Fibroblast of skin of left biceps (primary cell): ENCODE results near the gene PSMC5.

Source experiments
- DNase-seq, 2 experiments: peaks; one replicate each; pipeline ENCODE4 v3.0.0-alpha.2; 2013; ENCODE audit warnings: low read depth in 2 of 2

Gene PSMC5

DNA sequence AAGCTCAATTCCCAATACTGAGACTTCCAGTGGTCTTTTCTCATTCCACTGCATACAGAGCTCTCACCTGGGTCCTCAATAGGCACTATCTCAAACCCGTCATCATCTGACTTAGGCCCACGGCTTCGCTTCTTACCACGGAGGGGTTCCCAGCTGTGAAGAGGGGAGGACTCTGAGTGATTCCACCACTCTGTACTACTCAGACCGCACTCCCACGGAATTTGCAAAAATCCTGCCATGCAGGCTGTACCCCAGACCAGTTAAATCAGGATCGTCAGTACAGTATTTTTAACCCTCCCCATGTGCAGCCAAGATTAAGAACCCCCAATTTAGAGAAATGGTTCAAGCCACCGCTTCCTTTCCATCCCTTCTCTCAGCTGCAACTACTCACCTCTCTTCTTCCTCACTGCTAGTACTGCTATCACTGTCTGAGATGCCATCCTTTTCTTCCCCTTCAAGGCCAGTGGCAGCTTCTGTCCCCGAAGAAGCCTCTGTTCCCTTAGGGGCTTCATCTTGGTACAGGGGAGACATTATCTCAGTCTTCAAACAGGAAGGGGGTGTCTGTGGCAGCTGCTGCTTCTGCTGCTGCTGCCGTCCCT lies 6.2 kb upstream of the PSMC5 start:
- no peak for DNase-seq

- DNase-seq = no peak
Observed at GRCh38 chr17:63821804-63822203, 5.4 kb upstream of the PSMC5 start.

DNA sequence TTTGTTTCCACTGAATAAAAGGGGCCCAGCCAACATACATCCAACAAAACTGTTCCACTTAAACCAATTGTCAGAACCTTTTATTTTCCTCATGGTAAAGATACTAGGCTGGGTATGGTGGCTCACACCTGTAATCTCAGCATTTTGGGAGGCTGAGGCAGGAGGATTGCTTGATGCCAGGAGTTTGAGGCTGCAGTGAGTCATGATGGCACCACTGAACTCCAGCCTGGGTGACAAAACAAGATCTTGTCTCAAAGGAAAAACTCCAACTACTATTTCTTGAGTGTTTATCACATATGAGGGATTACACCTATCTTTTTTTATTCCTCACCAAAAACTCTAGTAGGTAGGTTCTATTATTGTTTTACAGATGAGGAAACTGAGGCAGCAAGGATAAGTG lies 4.7 kb upstream of the PSMC5 start:
- no peak for DNase-seq

GRCh38 chr17:63823659-63824331 lies 3.4 kb upstream of the PSMC5 start:
- DNase-seq = no peak

DNA sequence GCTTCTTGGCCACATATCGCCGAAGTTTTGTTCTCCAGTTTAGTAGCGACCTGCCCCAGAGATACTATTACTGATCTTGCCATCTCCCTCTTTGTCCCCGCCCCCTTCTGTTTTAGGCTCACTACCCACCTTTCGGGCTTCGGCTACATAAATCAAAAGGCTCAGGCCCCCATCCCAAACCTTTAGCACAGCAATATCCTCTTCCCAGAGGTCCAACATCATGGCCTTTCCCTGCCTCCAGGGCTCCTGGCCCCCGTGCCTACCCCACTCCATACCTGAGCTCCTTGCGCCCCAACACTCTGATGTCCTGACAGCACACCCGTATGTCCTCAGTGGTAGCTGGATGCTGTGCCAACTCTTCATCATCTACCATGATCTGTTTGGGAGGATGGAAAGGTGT lies 2.9 kb upstream of the PSMC5 start:
- no peak for DNase-seq

DNA sequence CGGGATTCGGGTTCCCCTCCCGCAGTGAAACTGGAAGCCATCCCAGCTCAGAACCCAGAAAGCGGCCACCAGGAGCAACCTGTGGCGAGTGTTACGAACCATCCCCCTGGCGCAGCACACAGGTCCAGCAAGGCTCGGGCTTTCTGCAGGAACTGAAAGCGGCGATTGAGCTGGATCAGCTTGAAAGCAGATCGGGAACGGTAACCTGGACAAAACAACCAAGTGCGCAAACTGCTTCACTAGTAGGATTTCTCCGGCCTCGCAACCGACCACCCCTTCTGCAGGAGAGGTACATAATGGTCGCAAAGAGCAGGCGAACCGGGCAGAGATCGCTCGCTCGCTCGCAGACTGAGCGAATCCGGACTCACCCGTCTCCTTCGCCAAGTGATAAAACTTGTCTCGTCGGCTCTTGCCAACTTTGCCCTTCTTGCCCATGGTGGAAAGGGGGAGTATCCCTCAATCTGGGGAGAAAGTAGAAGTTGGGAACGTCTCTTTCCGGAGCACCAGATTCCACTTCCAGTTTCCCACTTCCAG lies 696 bp upstream of the PSMC5 start:
- no peak for DNase-seq

- no peak for DNase-seq
Observed at GRCh38 chr17:63827801-63828221, 580 bp downstream of the PSMC5 start.

DNA sequence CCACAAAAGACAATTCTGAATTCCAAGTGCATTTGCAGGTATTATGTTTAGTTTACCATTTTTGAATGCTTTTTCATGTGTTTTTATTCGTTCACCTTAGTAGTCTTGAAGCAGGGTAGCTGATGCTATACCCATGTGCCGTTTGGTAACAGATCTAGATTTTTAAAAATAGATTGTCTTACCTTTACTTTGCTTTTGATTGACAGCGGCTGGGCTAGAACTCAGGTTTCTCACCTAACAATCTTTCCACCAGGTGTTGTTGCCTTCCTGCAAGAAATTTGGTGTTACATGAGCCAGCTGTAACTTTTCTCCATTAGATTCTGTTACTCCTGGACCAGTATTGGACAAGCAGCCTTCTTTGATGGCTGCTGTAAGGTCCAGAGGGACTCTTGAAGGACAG lies 1.7 kb downstream of the PSMC5 start:
- no peak for DNase-seq

DNA sequence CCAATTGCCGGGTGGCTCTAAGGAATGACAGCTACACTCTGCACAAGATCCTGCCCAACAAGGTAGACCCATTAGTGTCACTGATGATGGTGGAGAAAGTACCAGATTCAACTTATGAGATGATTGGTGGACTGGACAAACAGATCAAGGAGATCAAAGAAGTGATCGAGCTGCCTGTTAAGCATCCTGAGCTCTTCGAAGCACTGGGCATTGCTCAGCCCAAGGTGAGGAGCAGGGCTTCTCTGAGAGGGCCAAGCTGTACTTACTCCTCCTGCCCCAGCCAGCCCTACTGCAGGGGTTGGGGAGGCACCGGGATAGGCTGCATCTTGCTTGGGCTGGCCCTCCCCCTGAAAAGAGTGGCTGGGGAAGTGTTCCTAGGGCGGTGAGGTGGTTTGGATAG lies 3.0 kb downstream of the PSMC5 start:
- no peak for DNase-seq

- DNase-seq = no peak
Observed at GRCh38 chr17:63830904-63831491, 3.8 kb downstream of the PSMC5 start.

GRCh38 chr17:63831505-63831904 lies 4.3 kb downstream of the PSMC5 start:
- DNase-seq = no peak

DNA sequence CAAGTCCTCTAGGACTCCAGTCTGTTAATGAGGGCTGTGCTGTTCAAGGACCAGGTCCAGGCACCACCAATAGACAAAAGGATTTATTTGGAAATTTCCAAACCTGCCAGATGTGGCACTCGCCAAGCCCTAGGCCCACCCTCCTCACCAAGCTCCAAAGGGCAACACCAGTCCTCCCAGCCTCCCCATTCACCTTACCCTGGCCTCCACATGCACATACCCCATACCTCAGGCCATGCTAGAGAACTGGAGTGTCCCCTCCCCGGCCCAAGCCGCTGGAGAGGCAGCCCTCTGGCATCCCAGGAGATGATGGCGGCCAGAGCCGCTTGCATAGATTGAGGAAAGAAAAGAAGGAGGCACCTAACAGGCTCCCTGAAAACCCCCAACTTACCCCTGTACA lies 4.8 kb downstream of the PSMC5 start:
- DNase-seq = no peak

DNA sequence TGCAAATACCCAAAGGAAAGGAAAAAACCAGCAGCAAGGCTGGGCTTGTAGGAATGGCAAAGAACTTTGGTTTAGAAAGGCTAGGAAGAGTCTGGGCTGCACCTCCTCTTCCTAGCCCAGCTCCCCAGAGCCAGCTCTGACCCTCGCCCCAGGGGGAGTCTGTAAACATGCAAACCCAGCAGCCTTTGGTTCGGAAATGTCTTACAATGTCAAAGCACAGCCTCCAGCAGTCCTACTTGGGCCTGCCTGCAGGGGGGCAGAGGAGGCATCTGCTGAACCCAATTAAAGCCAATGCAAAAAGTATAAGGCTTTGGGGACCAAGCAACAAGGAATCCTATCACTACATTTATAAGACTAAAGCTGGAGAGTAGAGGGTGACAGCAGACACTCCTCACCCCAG lies 5.2 kb downstream of the PSMC5 start:
- DNase-seq = no peak

GRCh38 chr17:63833026-63833740 lies 6.0 kb downstream of the PSMC5 start:
- no peak for DNase-seq

DNA sequence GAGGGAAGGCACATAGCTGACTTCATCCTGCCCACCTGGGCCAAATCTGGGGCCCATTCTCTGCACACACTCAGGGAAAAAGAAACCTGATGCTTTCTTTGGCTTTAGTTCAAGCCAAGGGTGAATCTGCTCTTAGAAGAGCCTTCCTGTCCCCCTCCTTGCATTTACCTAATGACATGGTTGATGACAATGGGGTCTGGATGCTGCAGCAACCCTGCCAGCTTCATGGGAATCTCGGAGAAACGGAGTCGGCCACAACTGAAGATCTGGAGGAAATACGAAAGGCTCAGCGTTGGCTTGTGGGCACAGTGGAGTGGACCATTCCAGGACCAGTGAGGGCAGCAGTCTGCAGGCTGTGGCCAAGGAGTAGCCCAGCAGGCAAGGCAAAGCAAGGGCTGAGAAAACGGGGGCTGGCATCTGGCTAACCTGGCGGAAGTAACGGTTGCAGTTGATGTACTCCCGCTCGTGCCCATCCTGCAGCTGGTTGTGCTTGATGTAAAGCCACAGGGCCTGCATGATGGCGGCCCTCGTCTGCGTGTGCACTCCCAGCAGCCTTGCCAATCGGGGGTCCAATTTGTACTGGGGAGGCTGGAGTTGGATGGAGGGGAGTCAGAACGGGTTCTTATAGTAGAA lies 6.6 kb downstream of the PSMC5 start:
- DNase-seq = no peak

- peak; percentile 20 to 24 for DNase-seq
Observed at GRCh38 chr17:63834431-63835166, 7.4 kb downstream of the PSMC5 start.

DNA sequence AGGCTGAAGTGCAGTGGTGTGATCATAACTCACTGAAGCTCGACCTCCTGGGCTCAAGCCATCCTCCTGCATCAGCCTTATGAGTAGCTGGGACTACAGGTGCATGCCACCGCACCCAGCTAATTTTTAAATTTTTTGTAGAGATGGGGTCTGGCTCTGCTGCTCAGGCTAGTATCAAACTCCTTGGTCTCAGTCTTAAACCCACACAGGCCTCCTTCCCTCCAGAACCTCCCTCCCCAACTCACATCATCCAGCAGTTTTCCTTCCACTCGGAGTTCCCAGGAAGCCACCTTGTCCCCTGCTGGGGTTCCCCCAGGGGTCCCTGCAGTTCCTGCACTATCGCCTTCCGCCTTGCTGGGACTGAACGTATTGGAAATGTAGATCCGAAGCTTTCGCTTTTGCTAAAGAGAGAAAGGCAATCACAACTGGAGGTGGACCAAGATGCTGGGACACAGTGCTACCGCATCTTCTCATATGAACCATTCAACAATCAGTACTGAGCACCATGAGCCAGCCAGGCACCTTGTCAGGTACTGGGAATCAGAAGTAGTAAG lies 8.0 kb downstream of the PSMC5 start:
- no peak for DNase-seq

- no peak for DNase-seq
Observed at GRCh38 chr17:63836811-63837210, 9.6 kb downstream of the PSMC5 start.

- no peak for DNase-seq
Observed at GRCh38 chr17:63837480-63837879, 10.2 kb downstream of the PSMC5 start.

- no peak for DNase-seq
Observed at GRCh38 chr17:63837962-63838600, 10.8 kb downstream of the PSMC5 start.
